Measurements from ENCODE around the gene SPAG4.

DNA sequence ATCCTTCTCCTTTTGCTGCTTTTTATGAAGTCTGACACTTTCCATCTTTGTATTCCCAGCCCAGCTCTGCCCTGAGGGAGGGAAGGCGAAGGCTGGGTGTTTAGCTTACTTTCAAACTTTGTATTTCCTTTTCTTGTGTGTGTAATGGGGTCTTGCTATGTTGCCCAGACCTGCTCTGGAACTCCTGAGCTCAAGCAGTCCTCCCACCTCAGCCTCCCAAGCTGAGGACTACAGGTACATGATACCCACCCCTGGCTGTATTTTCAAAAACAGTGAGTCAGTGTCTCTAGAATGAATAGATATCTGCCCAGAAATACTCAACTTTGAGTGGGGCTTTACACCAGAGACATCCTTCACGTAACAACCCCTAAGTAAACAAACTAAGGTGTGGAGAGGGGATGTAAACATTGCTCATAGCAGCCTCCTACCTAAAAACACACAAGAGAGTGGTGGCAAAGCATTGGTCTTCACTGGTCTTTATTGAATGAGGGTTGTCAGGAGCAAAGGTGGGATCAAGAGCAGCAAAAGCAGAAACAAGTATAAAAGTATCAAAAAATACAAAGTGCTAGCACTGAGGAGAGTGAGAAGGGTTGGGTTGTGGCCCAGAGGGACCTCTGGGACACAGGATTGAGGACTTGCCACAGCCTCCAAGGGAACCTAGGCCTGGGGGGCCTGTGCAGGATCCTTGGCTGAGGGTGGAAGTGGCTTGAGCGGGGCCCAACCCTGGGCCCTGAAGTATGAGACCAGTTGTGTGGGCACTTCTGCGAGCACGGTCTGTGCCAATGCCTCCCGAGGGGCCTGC lies 10.2 kb downstream of the SPAG4 start:
- TF ChIP-seq, protein P1, sequence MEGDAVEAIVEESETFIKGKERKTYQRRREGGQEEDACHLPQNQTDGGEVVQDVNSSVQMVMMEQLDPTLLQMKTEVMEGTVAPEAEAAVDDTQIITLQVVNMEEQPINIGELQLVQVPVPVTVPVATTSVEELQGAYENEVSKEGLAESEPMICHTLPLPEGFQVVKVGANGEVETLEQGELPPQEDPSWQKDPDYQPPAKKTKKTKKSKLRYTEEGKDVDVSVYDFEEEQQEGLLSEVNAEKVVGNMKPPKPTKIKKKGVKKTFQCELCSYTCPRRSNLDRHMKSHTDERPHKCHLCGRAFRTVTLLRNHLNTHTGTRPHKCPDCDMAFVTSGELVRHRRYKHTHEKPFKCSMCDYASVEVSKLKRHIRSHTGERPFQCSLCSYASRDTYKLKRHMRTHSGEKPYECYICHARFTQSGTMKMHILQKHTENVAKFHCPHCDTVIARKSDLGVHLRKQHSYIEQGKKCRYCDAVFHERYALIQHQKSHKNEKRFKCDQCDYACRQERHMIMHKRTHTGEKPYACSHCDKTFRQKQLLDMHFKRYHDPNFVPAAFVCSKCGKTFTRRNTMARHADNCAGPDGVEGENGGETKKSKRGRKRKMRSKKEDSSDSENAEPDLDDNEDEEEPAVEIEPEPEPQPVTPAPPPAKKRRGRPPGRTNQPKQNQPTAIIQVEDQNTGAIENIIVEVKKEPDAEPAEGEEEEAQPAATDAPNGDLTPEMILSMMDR (IDR thresholded peaks at IDR 0.05; ENCODE audit: poor library complexity, severe bottlenecking) = no peak
- no peak for TF ChIP-seq EZH2 (IDR thresholded peaks at IDR 0.05; ENCODE audit: borderline replicate concordance, insufficient read depth, low read length, poor library complexity, severe bottlenecking)
